Trophoblast cell (in vitro differentiated cells and primary cell): ENCODE data around the gene ZNF143.
A peak's percentile ranks its signal among the peaks of the same experiment; 100 is the strongest.

Source experiments
- DNase-seq, 2 donors: peaks; one replicate each; pipeline ENCODE4 v3.0.0-alpha.2; 2016
- H2AFZ ChIP-seq: 2 replicates; pipeline ENCODE4 v1.6.1; 2013; ENCODE audit warnings: low read length, moderate library complexity, mild to moderate bottlenecking; ENCODE audit not compliant: insufficient read depth, poor library complexity
- H2AK5ac ChIP-seq: 2 replicates; pipeline ENCODE4 v1.6.1; 2013; ENCODE audit warnings: mild to moderate bottlenecking, low read length
- H2BK120ac ChIP-seq: 2 replicates; pipeline ENCODE4 v1.6.1; 2013; ENCODE audit warnings: low read length, mild to moderate bottlenecking, moderate library complexity; ENCODE audit not compliant: insufficient read depth, poor library complexity
- H2BK12ac ChIP-seq: 2 replicates; pipeline ENCODE4 v1.6.1; 2013; ENCODE audit warnings: mild to moderate bottlenecking, low read length, moderate library complexity
- H2BK5ac ChIP-seq: 2 replicates; pipeline ENCODE4 v1.6.1; 2013; ENCODE audit warnings: low read length, low read depth, moderate library complexity, mild to moderate bottlenecking; ENCODE audit not compliant: poor library complexity
- H3K14ac ChIP-seq: 2 replicates; pipeline ENCODE4 v1.6.1; 2013; ENCODE audit warnings: mild to moderate bottlenecking, low read length
- H3K18ac ChIP-seq: 2 replicates; pipeline ENCODE4 v1.6.1; 2013; ENCODE audit warnings: mild to moderate bottlenecking, low read length
- H3K23ac ChIP-seq: 2 replicates; pipeline ENCODE4 v1.6.1; 2013; ENCODE audit warnings: low read length
- H3K27ac ChIP-seq: 2 replicates; pipeline ENCODE4 v1.5.1; 2013; ENCODE audit warnings: low read depth, mild to moderate bottlenecking, inconsistent platforms, low read length, moderate library complexity
- H3K27me3 ChIP-seq: 2 replicates; pipeline ENCODE4 v1.6.1; 2013; ENCODE audit warnings: inconsistent platforms, mild to moderate bottlenecking, low read length, moderate library complexity; ENCODE audit not compliant: insufficient read depth
- H3K36me3 ChIP-seq, 2 experiments: 1 replicate in 1 of 2; 2 replicates in 1 of 2; pipeline ENCODE4 v1.6.1; 2013; ENCODE audit warnings: low read length in 2 of 2, mild to moderate bottlenecking in 2 of 2, moderate library complexity in 1 of 2; ENCODE audit not compliant: insufficient read depth in 2 of 2, control insufficient read depth in 1 of 2
- H3K4ac ChIP-seq: 2 replicates; pipeline ENCODE4 v1.6.1; 2013; ENCODE audit warnings: low read depth, mild to moderate bottlenecking, low read length, moderate library complexity
- H3K4me1 ChIP-seq, 2 experiments: 1 replicate in 1 of 2; 2 replicates in 1 of 2; pipeline ENCODE4 v1.6.1; 2013; ENCODE audit warnings: low read length in 2 of 2, mild to moderate bottlenecking in 2 of 2, moderate library complexity in 1 of 2; ENCODE audit not compliant: insufficient read depth in 2 of 2, control insufficient read depth in 1 of 2
- H3K4me2 ChIP-seq: 2 replicates; pipeline ENCODE4 v1.6.1; 2013; ENCODE audit warnings: inconsistent platforms, mild to moderate bottlenecking, low read length, moderate library complexity
- H3K4me3 ChIP-seq: 2 replicates; pipeline ENCODE4 v1.5.1; 2013; ENCODE audit warnings: mild to moderate bottlenecking, low read depth, low read length, inconsistent platforms
- H3K79me1 ChIP-seq: one replicate; pipeline ENCODE4 v1.6.1; 2013; ENCODE audit warnings: low read length
- H3K79me2 ChIP-seq: 2 replicates; pipeline ENCODE4 v1.6.1; 2013; ENCODE audit warnings: low read length, mild to moderate bottlenecking; ENCODE audit not compliant: control insufficient read depth, insufficient read depth, poor library complexity
- H3K9ac ChIP-seq: 2 replicates; pipeline ENCODE4 v1.6.1; 2013; ENCODE audit warnings: mild to moderate bottlenecking, low read length
- H3K9me3 ChIP-seq: 2 replicates; pipeline ENCODE4 v1.6.1; 2013; ENCODE audit warnings: low read depth, mild to moderate bottlenecking, control low read depth, inconsistent platforms, low read length; ENCODE audit not compliant: insufficient read depth
- H4K12ac ChIP-seq: 2 replicates; pipeline ENCODE4 v1.6.1; 2013; ENCODE audit warnings: low read depth, mild to moderate bottlenecking, low read length, moderate library complexity
- H4K8ac ChIP-seq: 2 replicates; pipeline ENCODE4 v1.6.1; 2013; ENCODE audit warnings: low read depth, mild to moderate bottlenecking, low read length, moderate library complexity
- H4K91ac ChIP-seq: one replicate; pipeline ENCODE4 v1.6.1; 2013; ENCODE audit warnings: low read depth, mild to moderate bottlenecking, low read length, moderate library complexity
- WGBS: extraction: QIAGEN DNeasy Blood & Tissue Kit; methylation state at CpG from one replicate; pipeline ENCODE4 v1.1.7; 2013; ENCODE audit warnings: missing lambda C conversion rate; ENCODE audit not compliant: insufficient read length, insufficient coverage; ENCODE audit errors: extremely low coverage; 5-methylcytosine and 5-hydroxymethylcytosine counted together

The ZNF143 gene

GRCh38 chr11:9533058-9533457 is 72.2 kb downstream of the ZNF143 start:
- Histone ChIP-seq H3K4me3 (no peak overlapping the region), H2AK5ac (no peak overlapping the region), H3K4me1 (peaks cover 26 to 31% of the 10 kb centered on the region in 2 experiments), H3K4me2 (peak overlapping the region; percentile 23), H4K91ac (no peak overlapping the region), H4K8ac (no peak overlapping the region), H3K79me2 (peaks cover 4% of the 10 kb centered on the region), H3K79me1 (peaks cover 30% of the 10 kb centered on the region), H4K12ac (no peak overlapping the region), H2BK5ac (no peak overlapping the region), H3K27ac (peak overlapping the region; percentile 48), H3K23ac (no peak overlapping the region), H2BK12ac (no peak overlapping the region), H3K36me3 (no peaks in the 10 kb centered on the region), H2BK120ac (no peak overlapping the region), H3K14ac (no peak overlapping the region), H2AFZ (no peak overlapping the region), H3K4ac (no peak overlapping the region), H3K9me3 (no peaks in the 10 kb centered on the region), H3K18ac (no peak overlapping the region), H3K9ac (no peak overlapping the region), H3K27me3 (no peaks in the 10 kb centered on the region)
- no CpG with 5 or more reads among the region's 9 CpGs for WGBS
- peak in 1 of 2 donors; percentile 62 for DNase-seq

GRCh38 chr11:9533736-9534473 is 73.1 kb downstream of the ZNF143 start:
- Histone ChIP-seq H3K9me3 (no peaks in the 10 kb centered on the region), H3K79me2 (peaks cover 4% of the 10 kb centered on the region), H2BK120ac (no peak overlapping the region), H2AK5ac (no peak overlapping the region), H4K91ac (no peak overlapping the region), H2BK12ac (no peak overlapping the region), H3K9ac (no peak overlapping the region), H3K4ac (no peak overlapping the region), H3K27ac (peak overlapping the region; percentile 23), H3K4me2 (no peak overlapping the region), H2AFZ (no peak overlapping the region), H3K4me1 (peaks cover 26 to 29% of the 10 kb centered on the region in 2 experiments), H3K27me3 (no peaks in the 10 kb centered on the region), H3K36me3 (no peaks in the 10 kb centered on the region), H3K14ac (no peak overlapping the region), H4K12ac (no peak overlapping the region), H4K8ac (no peak overlapping the region), H3K4me3 (no peak overlapping the region), H3K18ac (no peak overlapping the region), H3K79me1 (peaks cover 30% of the 10 kb centered on the region), H2BK5ac (no peak overlapping the region), H3K23ac (no peak overlapping the region)
- no CpG with 5 or more reads among the region's 5 CpGs for WGBS
- peak in 1 of 2 donors; percentile 22 for DNase-seq

- Histone ChIP-seq H4K8ac (no peak overlapping the region), H2BK120ac (no peak overlapping the region), H3K14ac (no peak overlapping the region), H3K27ac (peak overlapping the region; percentile 15), H2AFZ (no peak overlapping the region), H3K18ac (no peak overlapping the region), H3K4me3 (no peak overlapping the region), H3K27me3 (no peaks in the 10 kb centered on the region), H3K4me1 (peaks cover 14 to 19% of the 10 kb centered on the region in 2 experiments), H3K9me3 (no peaks in the 10 kb centered on the region), H3K79me1 (peaks cover 17% of the 10 kb centered on the region), H2BK5ac (no peak overlapping the region), H2AK5ac (no peak overlapping the region), H2BK12ac (no peak overlapping the region), H4K12ac (no peak overlapping the region), H3K9ac (no peak overlapping the region), H3K23ac (no peak overlapping the region), H3K79me2 (peaks cover 2% of the 10 kb centered on the region), H3K4me2 (no peak overlapping the region), H4K91ac (peak overlapping the region; percentile 34), H3K4ac (no peak overlapping the region), H3K36me3 (no peaks in the 10 kb centered on the region)
- peak; percentile 98 to 100 for DNase-seq
- no CpG with 5 or more reads among the region's 6 CpGs for WGBS
Measured at GRCh38 chr11:9535189-9535781, 74.5 kb downstream of the ZNF143 start.

GRCh38 chr11:9538548-9538947 is 77.7 kb downstream of the ZNF143 start:
- no peak overlapping the region for H3K4ac ChIP-seq
- H3K79me1 ChIP-seq: peaks cover 6% of the 10 kb centered on the region
- no CpG with 5 or more reads among the region's 2 CpGs for WGBS
- no peak overlapping the region for H4K91ac ChIP-seq
- no peak overlapping the region for H4K12ac ChIP-seq
- H3K4me2 ChIP-seq: no peak overlapping the region
- no peaks in the 10 kb centered on the region for H3K9me3 ChIP-seq
- no peak overlapping the region for H2AK5ac ChIP-seq
- H2BK5ac ChIP-seq: no peak overlapping the region
- H4K8ac ChIP-seq: no peak overlapping the region
- H3K14ac ChIP-seq: no peak overlapping the region
- H3K27me3 ChIP-seq: no peaks in the 10 kb centered on the region
- no peak overlapping the region for H3K9ac ChIP-seq
- no peak overlapping the region for H3K18ac ChIP-seq
- H2BK12ac ChIP-seq: no peak overlapping the region
- no peak for DNase-seq
- H3K27ac ChIP-seq: no peak overlapping the region
- no peak overlapping the region for H2AFZ ChIP-seq
- H3K4me3 ChIP-seq: no peak overlapping the region
- no peaks in the 10 kb centered on the region for H3K79me2 ChIP-seq
- H3K36me3 ChIP-seq: no peaks in the 10 kb centered on the region
- no peak overlapping the region for H3K23ac ChIP-seq
- H3K4me1 ChIP-seq: peaks cover 5% of the 10 kb centered on the region in 2 experiments
- H2BK120ac ChIP-seq: no peak overlapping the region
